Vagina (tissue), 2 donors: ENCODE results near the gene PIAS2. TPM values are rescaled to one million over a fixed set of nuclear protein-coding genes. Genes with fewer than 3 reads are reported as not detected.
A peak's percentile ranks its signal among the peaks of the same experiment; 100 is the strongest.

ENCODE experiments used
- DNase-seq, 2 donors: peaks; one replicate each; pipeline ENCODE4 v3.0.0-alpha.2; 2017; ENCODE audit errors: extremely low spot score in 2 of 2
- H3K27ac ChIP-seq: fragments of 200-600 bp; sonication (generic); one replicate; pipeline ENCODE4 v1.5.1; 2019
- H3K27me3 ChIP-seq: fragments of 200-600 bp; sonication (generic); one replicate; pipeline ENCODE4 v1.5.1; 2019
- H3K36me3 ChIP-seq, 2 donors: fragments of 200-600 bp; sonication (generic); one replicate each; pipeline ENCODE4 v1.5.1; 2017 to 2019
- H3K4me1 ChIP-seq: fragments of 200-600 bp; sonication (generic); one replicate; pipeline ENCODE4 v1.5.1; 2019
- H3K4me3 ChIP-seq, 2 donors: fragments of 200-600 bp; sonication (generic); 1 replicate in 1 of 2; 2 replicates in 1 of 2; pipeline ENCODE4 v1.5.1; 2016 to 2019
- H3K9me3 ChIP-seq: fragments of 200-600 bp; sonication (generic); one replicate; pipeline ENCODE4 v1.5.1; 2019
- POLR2A ChIP-seq, 2 donors: fragments of 450-650 bp; IDR thresholded peaks; one replicate each; pipeline ENCODE4 v1.6.1; 2017; ENCODE audit warnings: antibody characterized with exemption in 2 of 2, mild to moderate bottlenecking in 2 of 2, moderate library complexity in 2 of 2
- POLR2AphosphoS5 ChIP-seq, 2 donors: sonication (generic); formaldehyde crosslinking; IDR thresholded peaks; one replicate each; pipeline ENCODE4 v1.9.0; 2017; ENCODE audit warnings: antibody characterized with exemption in 2 of 2, mild to moderate bottlenecking in 2 of 2, low read depth in 1 of 2; ENCODE audit not compliant: insufficient read depth in 1 of 2
- intact Hi-C: fragments of 100-400 bp; cut with DNase I; formaldehyde crosslinking; loops from one replicate; pipeline ENCODE4 v1.15.1; 2023
- total RNA-seq: library from RNA; depleted of rRNA; stranded (reverse); fragments of >200 nt; gene quantifications from one replicate; pipeline ENCODE4 v1.2.3, GENCODE V29; 2016
- TF ChIP-seq, protein P1 (sequence below), 3 experiments: fragments of 450-650 bp in 2 of 3; fragments of 200-600 bp in 1 of 3; sonication (generic) in 1 of 3; IDR thresholded peaks; one replicate each; pipeline ENCODE4 v1.5.1; 2017 to 2019; ENCODE audit warnings: antibody characterized with exemption in 3 of 3, mild to moderate bottlenecking in 2 of 3, moderate library complexity in 2 of 3

Gene PIAS2
- total RNA-seq, 1 donor from 2014 or later: 17.7 TPM

DNA sequence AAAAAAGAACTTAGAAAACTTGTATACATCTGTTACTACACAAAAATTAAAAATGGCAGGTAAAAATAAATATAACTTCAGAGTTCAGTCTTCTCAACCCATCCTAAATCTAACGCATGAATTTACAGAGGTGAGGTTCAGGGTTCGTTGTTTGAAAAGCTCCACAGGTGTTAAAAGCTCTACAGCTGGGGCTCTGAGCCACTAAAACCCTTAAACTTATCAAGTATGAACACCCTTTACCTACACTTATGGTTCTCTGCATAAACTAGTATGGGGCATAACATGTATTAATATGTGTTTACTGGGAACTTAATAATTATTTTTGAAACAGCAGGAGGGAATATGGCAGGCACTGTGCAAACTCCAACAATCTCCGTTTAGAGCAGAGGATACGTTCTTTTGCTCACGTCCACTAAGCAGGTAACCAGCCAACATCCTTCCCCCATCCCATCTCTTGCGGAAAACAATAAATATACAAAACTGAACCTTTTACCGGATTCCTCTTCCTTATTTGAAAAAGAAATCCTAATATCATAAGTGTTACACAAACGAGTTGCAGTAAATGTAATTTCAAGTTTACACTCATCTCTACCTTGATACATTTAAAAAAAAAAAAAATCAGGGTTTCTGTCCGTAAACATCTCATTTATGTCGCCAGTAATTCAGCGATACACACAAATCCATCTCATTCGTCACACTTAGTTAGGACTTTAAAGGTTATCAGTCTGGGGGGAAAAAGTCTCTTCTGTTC, 1.3 kb downstream of the PIAS2 start:
- peaks cover 23% of the 10 kb centered on the region for H3K4me1 ChIP-seq
- no peaks in the 10 kb centered on the region for H3K9me3 ChIP-seq
- TF ChIP-seq POLR2AphosphoS5 (IDR thresholded peaks at IDR 0.05; ENCODE audit: insufficient read depth in 1 of 2, low read depth in 1 of 2) (no peak), POLR2A (IDR thresholded peaks at IDR 0.05) (no peak)
- TF ChIP-seq, protein P1, sequence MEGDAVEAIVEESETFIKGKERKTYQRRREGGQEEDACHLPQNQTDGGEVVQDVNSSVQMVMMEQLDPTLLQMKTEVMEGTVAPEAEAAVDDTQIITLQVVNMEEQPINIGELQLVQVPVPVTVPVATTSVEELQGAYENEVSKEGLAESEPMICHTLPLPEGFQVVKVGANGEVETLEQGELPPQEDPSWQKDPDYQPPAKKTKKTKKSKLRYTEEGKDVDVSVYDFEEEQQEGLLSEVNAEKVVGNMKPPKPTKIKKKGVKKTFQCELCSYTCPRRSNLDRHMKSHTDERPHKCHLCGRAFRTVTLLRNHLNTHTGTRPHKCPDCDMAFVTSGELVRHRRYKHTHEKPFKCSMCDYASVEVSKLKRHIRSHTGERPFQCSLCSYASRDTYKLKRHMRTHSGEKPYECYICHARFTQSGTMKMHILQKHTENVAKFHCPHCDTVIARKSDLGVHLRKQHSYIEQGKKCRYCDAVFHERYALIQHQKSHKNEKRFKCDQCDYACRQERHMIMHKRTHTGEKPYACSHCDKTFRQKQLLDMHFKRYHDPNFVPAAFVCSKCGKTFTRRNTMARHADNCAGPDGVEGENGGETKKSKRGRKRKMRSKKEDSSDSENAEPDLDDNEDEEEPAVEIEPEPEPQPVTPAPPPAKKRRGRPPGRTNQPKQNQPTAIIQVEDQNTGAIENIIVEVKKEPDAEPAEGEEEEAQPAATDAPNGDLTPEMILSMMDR (IDR thresholded peaks at IDR 0.05): no peak
- no peak for DNase-seq
- peak overlapping the region; percentile 75 to 83 for H3K4me3 ChIP-seq
- no peaks in the 10 kb centered on the region for H3K36me3 ChIP-seq
- no peaks in the 10 kb centered on the region for H3K27me3 ChIP-seq
- intact Hi-C loops: no loop called here
- H3K27ac ChIP-seq: peak overlapping the region; percentile 94

DNA sequence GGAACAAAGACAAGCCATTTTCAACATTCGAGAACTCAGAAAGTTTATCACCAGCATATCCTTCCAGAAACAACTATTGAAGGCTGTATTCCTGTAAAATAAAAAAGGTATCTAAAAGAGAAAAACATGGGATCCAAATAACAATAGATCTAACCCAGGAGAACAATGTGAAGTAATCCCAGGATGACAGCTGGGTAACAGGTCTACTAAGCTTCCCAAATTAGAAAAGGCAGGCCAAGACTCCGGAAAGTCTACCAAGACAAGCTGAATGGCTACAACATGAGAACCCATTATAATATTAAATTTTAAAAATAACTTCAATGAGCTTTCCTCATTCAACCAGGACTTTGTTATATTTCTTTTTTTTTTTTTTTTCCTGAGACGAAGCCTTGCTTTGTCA, 6.5 kb downstream of the PIAS2 start:
- TF ChIP-seq POLR2A (IDR thresholded peaks at IDR 0.05): no peak
- TF ChIP-seq, protein P1 (IDR thresholded peaks at IDR 0.05): no peak
- TF ChIP-seq POLR2AphosphoS5 (IDR thresholded peaks at IDR 0.05; ENCODE audit: insufficient read depth in 1 of 2, low read depth in 1 of 2): no peak
- Histone ChIP-seq H3K36me3 (no peaks in the 10 kb centered on the region), H3K9me3 (no peaks in the 10 kb centered on the region), H3K27ac (no peak overlapping the region), H3K4me1 (peaks cover 9% of the 10 kb centered on the region), H3K4me3 (no peak overlapping the region), H3K27me3 (no peaks in the 10 kb centered on the region)
- intact Hi-C loops: no loop called here
- DNase-seq: no peak

DNA sequence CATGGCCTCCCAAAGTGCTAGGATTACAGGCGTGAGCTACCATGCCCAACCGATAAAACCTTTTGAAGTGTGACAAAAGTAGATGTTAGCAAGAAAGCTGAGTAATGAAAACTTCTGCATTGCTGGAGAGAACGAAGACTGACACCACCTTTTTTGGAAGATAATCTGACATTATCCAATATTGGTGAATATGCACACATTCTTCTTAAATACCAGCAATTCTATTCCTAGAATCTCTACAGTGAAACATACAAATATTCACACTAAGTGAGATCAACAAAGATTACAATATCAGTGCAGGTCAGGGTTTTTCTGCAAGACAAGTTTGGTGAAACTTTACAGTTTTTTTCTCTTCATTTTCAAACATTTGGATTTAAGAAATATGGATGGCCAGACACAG, 7.8 kb downstream of the PIAS2 start:
- no peak overlapping the region for H3K4me3 ChIP-seq
- no peaks in the 10 kb centered on the region for H3K27me3 ChIP-seq
- intact Hi-C loops: no loop called here
- TF ChIP-seq POLR2AphosphoS5 (IDR thresholded peaks at IDR 0.05; ENCODE audit: insufficient read depth in 1 of 2, low read depth in 1 of 2) (no peak), POLR2A (IDR thresholded peaks at IDR 0.05) (no peak)
- TF ChIP-seq, protein P1 (IDR thresholded peaks at IDR 0.05): no peak
- H3K9me3 ChIP-seq: no peaks in the 10 kb centered on the region
- H3K27ac ChIP-seq: no peak overlapping the region
- no peaks in the 10 kb centered on the region for H3K36me3 ChIP-seq
- no peak for DNase-seq
- H3K4me1 ChIP-seq: no peaks in the 10 kb centered on the region

DNA sequence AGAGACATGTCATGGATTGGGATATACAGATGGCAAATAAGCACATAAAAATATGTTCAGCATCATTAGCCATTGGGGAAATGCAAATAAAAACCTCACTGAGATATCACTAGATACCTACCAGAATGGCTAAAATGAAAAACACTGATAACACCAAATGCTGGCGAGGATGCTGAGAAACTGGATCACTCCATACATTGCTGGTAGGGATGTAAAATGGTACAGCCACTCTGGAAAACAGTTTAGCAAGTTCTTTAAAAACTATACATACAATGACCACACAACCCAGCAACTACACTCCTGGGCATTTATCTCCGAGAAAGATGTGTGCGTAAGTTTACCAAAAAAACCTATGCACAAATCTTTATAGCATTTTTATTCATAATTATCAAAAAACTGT, 13.9 kb downstream of the PIAS2 start:
- Histone ChIP-seq H3K27me3 (no peaks in the 10 kb centered on the region), H3K36me3 (no peaks in the 10 kb centered on the region), H3K4me1 (no peaks in the 10 kb centered on the region), H3K4me3 (no peak overlapping the region), H3K9me3 (no peaks in the 10 kb centered on the region), H3K27ac (no peak overlapping the region)
- DNase-seq: no peak
- intact Hi-C loops: no loop called here
- no peak for TF ChIP-seq POLR2AphosphoS5 (IDR thresholded peaks at IDR 0.05; ENCODE audit: insufficient read depth in 1 of 2, low read depth in 1 of 2)
- TF ChIP-seq POLR2A (IDR thresholded peaks at IDR 0.05): no peak
- TF ChIP-seq, protein P1 (IDR thresholded peaks at IDR 0.05): no peak

DNA sequence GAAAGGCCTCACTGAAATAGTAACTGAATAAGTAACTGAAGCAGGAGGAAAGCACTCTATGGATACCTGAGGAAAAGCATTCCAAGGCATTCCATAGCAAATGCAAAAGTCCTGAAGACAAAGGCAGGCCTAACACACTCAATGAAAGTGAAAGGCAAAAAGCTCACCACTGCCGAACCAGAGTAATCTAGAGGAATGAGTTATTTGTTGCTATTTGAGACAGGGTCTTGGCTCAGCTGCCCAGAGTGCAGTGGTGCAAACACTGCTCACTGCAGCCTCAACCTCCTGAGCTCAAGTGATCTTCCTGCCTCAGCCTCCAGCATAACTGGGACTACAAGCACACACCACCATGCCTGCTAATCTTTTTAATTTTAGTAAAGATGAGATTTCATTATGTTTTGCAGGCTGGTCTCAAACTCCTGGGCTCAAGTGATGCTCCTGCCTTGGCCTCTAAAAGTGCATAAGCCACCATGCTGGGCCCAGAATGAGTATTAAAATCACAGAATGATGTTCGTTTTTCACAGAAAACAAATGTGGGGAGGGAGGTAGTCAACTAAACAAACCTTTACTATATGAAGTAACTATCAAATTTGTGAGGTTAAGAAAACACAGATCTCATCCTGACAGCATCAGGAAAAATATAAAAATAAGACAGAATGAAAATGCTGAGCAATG, 17.9 kb downstream of the PIAS2 start:
- Histone ChIP-seq H3K36me3 (no peaks in the 10 kb centered on the region), H3K9me3 (no peaks in the 10 kb centered on the region), H3K4me3 (no peak overlapping the region), H3K27ac (no peak overlapping the region), H3K4me1 (peaks cover 6% of the 10 kb centered on the region), H3K27me3 (no peaks in the 10 kb centered on the region)
- no peak for DNase-seq
- intact Hi-C loops: no loop called here
- TF ChIP-seq POLR2AphosphoS5 (IDR thresholded peaks at IDR 0.05; ENCODE audit: insufficient read depth in 1 of 2, low read depth in 1 of 2) (no peak), POLR2A (IDR thresholded peaks at IDR 0.05) (no peak)
- TF ChIP-seq, protein P1 (IDR thresholded peaks at IDR 0.05): no peak
